ENCODE data around the gene CDH12. TPM values are rescaled to one million over a fixed set of nuclear protein-coding genes. Genes with fewer than 3 reads are reported as not detected.

Gene CDH12
- total and polyA plus RNA-seq, 4 donors: 0.02 to 0.33 (median 0.17) TPM; not detected in 1

GRCh38 chr5:21919414-21920022 lies 933.6 kb downstream of the CDH12 start (continued):
- TF ChIP-seq, protein P1, sequence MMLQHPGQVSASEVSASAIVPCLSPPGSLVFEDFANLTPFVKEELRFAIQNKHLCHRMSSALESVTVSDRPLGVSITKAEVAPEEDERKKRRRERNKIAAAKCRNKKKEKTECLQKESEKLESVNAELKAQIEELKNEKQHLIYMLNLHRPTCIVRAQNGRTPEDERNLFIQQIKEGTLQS (IDR thresholded peaks at IDR 0.05): no peak

GRCh38 chr5:21918451-21918850 lies 934.7 kb downstream of the CDH12 start:
- TF ChIP-seq, protein P1 (IDR thresholded peaks at IDR 0.05): no peak
- TF ChIP-seq JUND (IDR thresholded peaks at IDR 0.05): no peak
- no peak for TF ChIP-seq FOXA1 (IDR thresholded peaks at IDR 0.05)
- no peak for TF ChIP-seq TAF1 (conservative IDR thresholded peaks at IDR 0.05)
- no peak for TF ChIP-seq YY1 (IDR thresholded peaks at IDR 0.05)
- TF ChIP-seq, protein P2, sequence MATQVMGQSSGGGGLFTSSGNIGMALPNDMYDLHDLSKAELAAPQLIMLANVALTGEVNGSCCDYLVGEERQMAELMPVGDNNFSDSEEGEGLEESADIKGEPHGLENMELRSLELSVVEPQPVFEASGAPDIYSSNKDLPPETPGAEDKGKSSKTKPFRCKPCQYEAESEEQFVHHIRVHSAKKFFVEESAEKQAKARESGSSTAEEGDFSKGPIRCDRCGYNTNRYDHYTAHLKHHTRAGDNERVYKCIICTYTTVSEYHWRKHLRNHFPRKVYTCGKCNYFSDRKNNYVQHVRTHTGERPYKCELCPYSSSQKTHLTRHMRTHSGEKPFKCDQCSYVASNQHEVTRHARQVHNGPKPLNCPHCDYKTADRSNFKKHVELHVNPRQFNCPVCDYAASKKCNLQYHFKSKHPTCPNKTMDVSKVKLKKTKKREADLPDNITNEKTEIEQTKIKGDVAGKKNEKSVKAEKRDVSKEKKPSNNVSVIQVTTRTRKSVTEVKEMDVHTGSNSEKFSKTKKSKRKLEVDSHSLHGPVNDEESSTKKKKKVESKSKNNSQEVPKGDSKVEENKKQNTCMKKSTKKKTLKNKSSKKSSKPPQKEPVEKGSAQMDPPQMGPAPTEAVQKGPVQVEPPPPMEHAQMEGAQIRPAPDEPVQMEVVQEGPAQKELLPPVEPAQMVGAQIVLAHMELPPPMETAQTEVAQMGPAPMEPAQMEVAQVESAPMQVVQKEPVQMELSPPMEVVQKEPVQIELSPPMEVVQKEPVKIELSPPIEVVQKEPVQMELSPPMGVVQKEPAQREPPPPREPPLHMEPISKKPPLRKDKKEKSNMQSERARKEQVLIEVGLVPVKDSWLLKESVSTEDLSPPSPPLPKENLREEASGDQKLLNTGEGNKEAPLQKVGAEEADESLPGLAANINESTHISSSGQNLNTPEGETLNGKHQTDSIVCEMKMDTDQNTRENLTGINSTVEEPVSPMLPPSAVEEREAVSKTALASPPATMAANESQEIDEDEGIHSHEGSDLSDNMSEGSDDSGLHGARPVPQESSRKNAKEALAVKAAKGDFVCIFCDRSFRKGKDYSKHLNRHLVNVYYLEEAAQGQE (IDR thresholded peaks at IDR 0.05): no peak
- TF ChIP-seq EGR1 (IDR thresholded peaks at IDR 0.05; ENCODE audit: low read depth in 2 of 2): no peak
- no peak for TF ChIP-seq GABPA (IDR thresholded peaks at IDR 0.05 in 1 of 2, conservative IDR thresholded peaks at IDR 0.05 in 1 of 2)
- TF ChIP-seq HNF4G (IDR thresholded peaks at IDR 0.05): no peak
- no peak for TF ChIP-seq HNF4A (conservative IDR thresholded peaks at IDR 0.05)
- no peak for TF ChIP-seq RXRA (IDR thresholded peaks at IDR 0.05)
- no peak overlapping the region for H3K27ac ChIP-seq (ENCODE audit: low read depth in 1 of 2, low read length in 2 of 2)
- H3K4me3 ChIP-seq (ENCODE audit: low read depth in 1 of 3, low read length in 3 of 3): no peak overlapping the region
- no peaks in the 10 kb centered on the region for H3K4me1 ChIP-seq (ENCODE audit: control insufficient read depth in 4 of 4, insufficient read depth in 4 of 4, low read length in 3 of 4)
- H3K36me3 ChIP-seq (ENCODE audit: control insufficient read depth in 4 of 4, insufficient read depth in 3 of 4, low read depth in 1 of 4, low read length in 3 of 4): no peaks in the 10 kb centered on the region
- H3K9ac ChIP-seq (ENCODE audit: low read depth in 1 of 2, low read length in 2 of 2): no peak overlapping the region
- H3K27me3 ChIP-seq (ENCODE audit: control insufficient read depth in 4 of 4, insufficient read depth in 4 of 4, low read length in 3 of 4): no peaks in the 10 kb centered on the region
- no peak for DNase-seq (ENCODE audit: low spot score)
- H3K9me3 ChIP-seq (ENCODE audit: control insufficient read depth in 4 of 4, low read length in 3 of 4): no peaks in the 10 kb centered on the region
- WGBS: 69% methylated on average over 2 of the region's 2 CpGs

GRCh38 chr5:21910731-21911130 lies 942.4 kb downstream of the CDH12 start:
- TF ChIP-seq, protein P2 (IDR thresholded peaks at IDR 0.05): no peak
- TF ChIP-seq NR2F2 (IDR thresholded peaks at IDR 0.05) (no peak), FOXA2 (IDR thresholded peaks at IDR 0.05) (no peak), HNF4A (conservative IDR thresholded peaks at IDR 0.05) (no peak), FOXA1 (IDR thresholded peaks at IDR 0.05) (no peak), GABPA (IDR thresholded peaks at IDR 0.05 in 1 of 2, conservative IDR thresholded peaks at IDR 0.05 in 1 of 2) (no peak), YY1 (IDR thresholded peaks at IDR 0.05) (no peak), JUND (IDR thresholded peaks at IDR 0.05) (no peak)
- TF ChIP-seq, protein P1 (IDR thresholded peaks at IDR 0.05): no peak
- H3K27me3 ChIP-seq (ENCODE audit: control insufficient read depth in 4 of 4, insufficient read depth in 4 of 4, low read length in 3 of 4): peaks cover 0 to 3% (median 0%) of the 10 kb centered on the region in 4 donors

More at GRCh38 chr5:21910731-21911130, 942.4 kb downstream of the CDH12 start:
- Histone ChIP-seq H3K4me3 (ENCODE audit: low read depth in 1 of 3, low read length in 3 of 3) (no peak overlapping the region), H3K36me3 (ENCODE audit: control insufficient read depth in 4 of 4, insufficient read depth in 3 of 4, low read depth in 1 of 4, low read length in 3 of 4) (no peaks in the 10 kb centered on the region), H3K27ac (ENCODE audit: low read depth in 1 of 2, low read length in 2 of 2) (no peak overlapping the region), H3K9me3 (ENCODE audit: control insufficient read depth in 4 of 4, low read length in 3 of 4) (no peaks in the 10 kb centered on the region), H3K4me1 (ENCODE audit: control insufficient read depth in 4 of 4, insufficient read depth in 4 of 4, low read length in 3 of 4) (no peaks in the 10 kb centered on the region), H3K9ac (ENCODE audit: low read depth in 1 of 2, low read length in 2 of 2) (no peak overlapping the region)
- no peak for DNase-seq (ENCODE audit: low spot score)
